Measurements from ENCODE around the gene LDLRAP1.

Gene LDLRAP1

GRCh38 chr1:25530186-25531081, 13.0 kb upstream of the LDLRAP1 start:
- no peak for DNase-seq (ENCODE audit: low read depth in 2 of 2)
- no peak overlapping the region for H3K4me3 ChIP-seq (replicated peaks in 1 of 2; ENCODE audit: low read depth in 2 of 2, low read length in 2 of 2)
- no peak for TF ChIP-seq CTCF (IDR thresholded peaks at IDR 0.05; ENCODE audit: low read depth, low read length)

- DNase-seq (ENCODE audit: low read depth in 2 of 2): no peak
- H3K4me3 ChIP-seq (replicated peaks in 1 of 2; ENCODE audit: low read depth in 2 of 2, low read length in 2 of 2): no peak overlapping the region
- no peak for TF ChIP-seq CTCF (IDR thresholded peaks at IDR 0.05; ENCODE audit: low read depth, low read length)
Measured at GRCh38 chr1:25531082-25531461, 12.3 kb upstream of the LDLRAP1 start.

- H3K4me3 ChIP-seq (replicated peaks in 1 of 2; ENCODE audit: low read depth in 2 of 2, low read length in 2 of 2): no peak overlapping the region
- no peak for DNase-seq (ENCODE audit: low read depth in 2 of 2)
- no peak for TF ChIP-seq CTCF (IDR thresholded peaks at IDR 0.05; ENCODE audit: low read depth, low read length)
Measured at GRCh38 chr1:25532970-25533369, 10.4 kb upstream of the LDLRAP1 start.

GRCh38 chr1:25533775-25534409, 9.5 kb upstream of the LDLRAP1 start:
- no peak for DNase-seq (ENCODE audit: low read depth in 2 of 2)
- no peak overlapping the region for H3K4me3 ChIP-seq (replicated peaks in 1 of 2; ENCODE audit: low read depth in 2 of 2, low read length in 2 of 2)
- no peak for TF ChIP-seq CTCF (IDR thresholded peaks at IDR 0.05; ENCODE audit: low read depth, low read length)

- TF ChIP-seq CTCF (IDR thresholded peaks at IDR 0.05; ENCODE audit: low read depth, low read length): no peak
- no peak overlapping the region for H3K4me3 ChIP-seq (replicated peaks in 1 of 2; ENCODE audit: low read depth in 2 of 2, low read length in 2 of 2)
- DNase-seq (ENCODE audit: low read depth in 2 of 2): no peak
Measured at GRCh38 chr1:25534410-25534788, 9.0 kb upstream of the LDLRAP1 start.

GRCh38 chr1:25536124-25536523, 7.3 kb upstream of the LDLRAP1 start:
- DNase-seq (ENCODE audit: low read depth in 2 of 2): no peak
- no peak overlapping the region for H3K4me3 ChIP-seq (replicated peaks in 1 of 2; ENCODE audit: low read depth in 2 of 2, low read length in 2 of 2)
- TF ChIP-seq CTCF (IDR thresholded peaks at IDR 0.05; ENCODE audit: low read depth, low read length): no peak

All from cardiac fibroblast (primary cell).